Vagina (tissue), 2 donors: ENCODE results near the gene SHISA6.

ENCODE experiments used
- CTCF ChIP-seq, 3 experiments: fragments of 450-650 bp in 2 of 3; fragments of 200-600 bp in 1 of 3; sonication (generic) in 1 of 3; IDR thresholded peaks; one replicate each; pipeline ENCODE4 v1.5.1; 2017 to 2019; ENCODE audit warnings: antibody characterized with exemption in 3 of 3, mild to moderate bottlenecking in 2 of 3, moderate library complexity in 2 of 3
- POLR2AphosphoS5 ChIP-seq, 2 donors: sonication (generic); formaldehyde crosslinking; IDR thresholded peaks; one replicate each; pipeline ENCODE4 v1.9.0; 2017; ENCODE audit warnings: antibody characterized with exemption in 2 of 2, mild to moderate bottlenecking in 2 of 2, low read depth in 1 of 2; ENCODE audit not compliant: insufficient read depth in 1 of 2

- TF ChIP-seq CTCF (IDR thresholded peaks at IDR 0.05) = no peak
- TF ChIP-seq POLR2AphosphoS5 (IDR thresholded peaks at IDR 0.05; ENCODE audit: insufficient read depth in 1 of 2, low read depth in 1 of 2) = no peak
Measured at GRCh38 chr17:11589716-11590115, 348.7 kb downstream of the SHISA6 start.
